Right lobe of liver (tissue), 4 donors: ENCODE results near the gene MDFI.

Source experiments
- POLR2A ChIP-seq: fragments of 450-650 bp; IDR thresholded peaks from one replicate; pipeline ENCODE4 v1.6.1; 2017; ENCODE audit warnings: antibody characterized with exemption, mild to moderate bottlenecking
- TF ChIP-seq, protein P1 (sequence below), 4 donors: fragments of 200-600 bp in 3 of 4; fragments of 450-650 bp in 1 of 4; IDR thresholded peaks; one replicate each; pipeline versions ENCODE4 v1.5.1 to v1.8.0; 2016 to 2022; ENCODE audit warnings: antibody characterized with exemption in 4 of 4, mild to moderate bottlenecking in 2 of 4
- donor health status: DM: no; HTN: no; CAD: no.
- donor health status: DM: no; HTN: no; CAD: no.
- donor health status: DM: no; HTN: yes; CAD: no.

DNA sequence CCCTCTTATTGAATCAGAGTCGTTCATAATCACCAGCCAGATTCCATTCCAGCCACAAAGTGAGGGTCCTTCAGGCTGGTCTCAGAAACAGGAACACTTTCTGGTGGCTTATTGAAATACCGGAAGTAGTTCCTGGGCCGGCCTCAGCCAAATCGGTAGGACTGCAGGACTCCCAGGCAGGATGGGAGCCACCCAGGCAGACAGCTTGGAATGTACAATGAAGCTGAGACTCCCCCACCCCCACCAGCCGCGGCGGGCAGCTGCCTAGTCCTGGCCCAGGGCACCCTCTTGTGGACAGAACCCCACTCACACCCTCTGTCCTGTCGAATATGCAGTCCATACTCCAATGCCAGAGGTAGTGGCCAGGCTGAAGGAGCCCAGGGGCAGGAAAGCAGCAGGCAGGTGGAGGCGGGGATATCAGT, 43.8 kb downstream of the MDFI start:
- TF ChIP-seq, protein P1, sequence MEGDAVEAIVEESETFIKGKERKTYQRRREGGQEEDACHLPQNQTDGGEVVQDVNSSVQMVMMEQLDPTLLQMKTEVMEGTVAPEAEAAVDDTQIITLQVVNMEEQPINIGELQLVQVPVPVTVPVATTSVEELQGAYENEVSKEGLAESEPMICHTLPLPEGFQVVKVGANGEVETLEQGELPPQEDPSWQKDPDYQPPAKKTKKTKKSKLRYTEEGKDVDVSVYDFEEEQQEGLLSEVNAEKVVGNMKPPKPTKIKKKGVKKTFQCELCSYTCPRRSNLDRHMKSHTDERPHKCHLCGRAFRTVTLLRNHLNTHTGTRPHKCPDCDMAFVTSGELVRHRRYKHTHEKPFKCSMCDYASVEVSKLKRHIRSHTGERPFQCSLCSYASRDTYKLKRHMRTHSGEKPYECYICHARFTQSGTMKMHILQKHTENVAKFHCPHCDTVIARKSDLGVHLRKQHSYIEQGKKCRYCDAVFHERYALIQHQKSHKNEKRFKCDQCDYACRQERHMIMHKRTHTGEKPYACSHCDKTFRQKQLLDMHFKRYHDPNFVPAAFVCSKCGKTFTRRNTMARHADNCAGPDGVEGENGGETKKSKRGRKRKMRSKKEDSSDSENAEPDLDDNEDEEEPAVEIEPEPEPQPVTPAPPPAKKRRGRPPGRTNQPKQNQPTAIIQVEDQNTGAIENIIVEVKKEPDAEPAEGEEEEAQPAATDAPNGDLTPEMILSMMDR (IDR thresholded peaks at IDR 0.05) = peak; percentile 80 to 87 (median 81)
- no peak for TF ChIP-seq POLR2A
